Measurements from ENCODE around the gene USP10. TPM values are rescaled to one million over a fixed set of nuclear protein-coding genes. Genes with fewer than 3 reads are reported as not detected.
"Not testable (repeated sequence)": the region's sequence is repeated elsewhere in the genome, so short reads cannot be mapped to it uniquely, and the experiment has no call there.

The USP10 gene
- total RNA-seq, 1 donor from 2014 or later, result 46.5 TPM

DNA sequence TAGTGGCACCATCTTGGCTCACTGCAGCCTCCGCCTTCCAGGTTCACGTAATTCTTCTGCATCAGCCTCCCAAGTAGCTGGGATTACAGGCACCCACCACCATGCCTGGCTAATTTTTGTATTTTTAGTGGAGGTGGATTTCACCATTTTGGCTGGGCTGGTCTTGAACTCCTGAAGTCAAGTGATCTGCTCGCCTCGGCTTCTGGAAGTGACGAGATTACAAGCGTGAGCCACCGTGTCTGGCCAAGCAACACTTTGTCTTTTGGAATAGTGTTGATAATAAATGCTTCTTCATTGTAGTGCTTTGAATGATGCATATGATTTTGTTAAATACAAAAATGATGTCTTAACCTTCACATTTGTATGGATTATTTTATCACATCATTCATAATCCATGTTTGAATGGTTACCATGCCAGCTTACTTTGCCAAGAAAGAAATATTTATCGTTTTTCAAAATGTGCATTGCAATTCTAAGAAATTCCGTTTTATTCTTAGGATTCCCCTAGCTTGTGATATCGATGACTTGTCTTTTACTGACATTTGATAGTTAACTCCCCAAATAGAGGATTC lies 29.1 kb downstream of the USP10 start:
- DNase-seq, result no peak

DNA sequence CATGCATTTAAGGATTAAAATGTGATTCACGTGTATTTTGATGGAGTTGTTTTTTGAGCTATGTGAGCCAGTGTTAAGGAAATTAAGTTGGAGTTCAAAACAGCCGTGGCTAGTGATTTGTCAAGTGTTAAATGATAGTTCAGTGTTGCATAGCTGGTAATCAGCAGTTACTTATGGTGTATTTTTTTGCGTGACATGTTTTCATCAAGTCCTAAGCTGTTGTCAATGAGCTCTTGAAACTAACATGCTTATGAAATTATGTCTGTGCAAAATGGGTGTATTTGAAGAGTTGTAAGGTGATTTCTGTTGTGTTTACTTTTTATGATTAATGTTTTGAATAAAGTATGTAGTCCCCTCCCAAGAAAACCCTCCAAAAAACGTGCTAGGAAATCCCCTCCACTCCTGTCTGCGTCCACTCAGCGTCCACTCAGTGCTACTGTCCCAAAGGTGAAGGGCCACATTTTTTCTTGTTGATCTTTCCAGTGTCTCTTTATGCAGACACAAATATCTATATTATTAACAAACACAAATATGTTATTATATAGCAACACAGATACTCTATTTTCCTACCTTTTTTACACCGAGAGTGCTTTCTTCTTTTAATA lies 30.0 kb downstream of the USP10 start:
- DNase-seq, result no peak

DNA sequence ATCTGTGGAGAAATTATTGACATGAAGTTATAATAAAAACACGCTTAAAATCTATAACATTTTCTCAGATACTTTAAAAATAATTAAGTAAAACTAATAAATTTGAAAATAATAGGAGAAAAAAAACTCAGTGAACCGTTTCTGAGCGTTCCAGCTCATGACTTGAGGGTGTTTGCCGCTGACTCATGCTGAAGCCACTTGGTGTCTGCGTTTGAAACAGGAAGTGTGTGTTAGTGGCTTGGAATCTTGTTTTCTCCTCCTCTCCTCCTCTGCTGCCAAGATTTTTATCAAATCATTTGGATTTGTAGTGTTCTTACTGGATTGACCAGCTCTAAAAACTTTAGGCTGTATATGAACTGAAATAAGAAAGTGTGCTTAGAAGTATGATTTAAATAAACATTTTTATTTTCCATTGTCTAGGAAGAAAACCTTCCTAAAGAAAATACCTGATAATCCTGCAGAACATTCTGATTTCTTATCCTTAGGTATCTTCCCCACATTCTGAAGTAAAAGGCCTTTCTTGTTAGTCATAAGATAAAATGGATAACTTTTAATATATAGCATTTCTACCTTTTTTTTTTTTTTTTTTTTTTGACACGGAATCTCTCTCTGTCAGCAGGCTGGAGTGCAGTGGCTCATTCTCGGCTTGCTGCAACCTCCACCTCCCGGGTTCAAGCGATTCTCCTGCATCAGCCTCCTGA lies 30.8 kb downstream of the USP10 start:
- DNase-seq, result peak; percentile 20

DNA sequence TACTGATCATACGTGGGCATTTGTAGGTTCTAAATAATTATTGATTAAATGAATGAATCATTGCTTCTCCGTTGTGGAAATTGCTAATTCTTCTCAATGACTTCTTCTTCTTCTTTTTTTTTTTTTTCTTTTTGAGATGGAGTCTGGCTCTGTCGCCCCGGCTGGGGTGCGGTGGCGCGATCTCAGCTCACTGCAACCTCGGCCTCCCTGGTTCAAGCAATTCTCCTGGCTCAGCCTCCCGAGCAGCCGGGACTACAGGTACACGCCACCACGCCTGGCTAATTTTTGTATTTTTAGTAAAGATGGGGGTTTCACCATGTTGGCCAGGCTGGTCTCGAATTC lies 32.5 kb downstream of the USP10 start:
- not testable (repeated sequence) for DNase-seq

DNA sequence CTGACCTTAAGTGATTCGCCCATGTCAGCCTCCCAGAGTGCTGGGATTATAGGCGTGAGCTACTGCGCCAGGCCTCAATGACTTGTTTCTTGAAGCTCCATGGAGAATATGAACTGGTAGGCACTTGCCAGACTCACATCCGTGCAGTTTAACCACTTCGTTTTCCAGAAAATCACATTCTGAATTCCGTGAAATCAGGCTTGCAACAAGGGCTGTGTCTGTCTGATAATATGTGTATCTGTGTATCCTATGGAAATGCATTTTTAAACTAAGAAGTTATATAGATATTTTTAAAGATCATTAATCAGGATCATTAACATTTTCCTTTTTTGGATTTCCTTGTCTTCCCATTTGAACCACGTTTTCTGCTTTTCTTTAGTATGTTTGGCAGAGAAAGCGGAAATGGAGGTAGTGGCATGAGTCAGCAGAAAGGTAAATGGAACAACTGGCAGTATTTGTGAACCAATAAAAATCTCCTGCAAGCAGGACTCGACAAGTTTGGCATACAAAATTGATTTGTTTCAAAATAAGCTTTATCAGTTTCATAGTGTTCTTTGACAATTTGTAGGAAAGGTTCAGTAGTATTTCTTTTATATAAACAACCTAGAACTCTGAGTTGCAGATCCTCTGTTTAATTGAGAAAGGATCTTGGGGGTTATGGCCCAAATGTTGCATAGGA lies 33.0 kb downstream of the USP10 start:
- no peak for DNase-seq

DNA sequence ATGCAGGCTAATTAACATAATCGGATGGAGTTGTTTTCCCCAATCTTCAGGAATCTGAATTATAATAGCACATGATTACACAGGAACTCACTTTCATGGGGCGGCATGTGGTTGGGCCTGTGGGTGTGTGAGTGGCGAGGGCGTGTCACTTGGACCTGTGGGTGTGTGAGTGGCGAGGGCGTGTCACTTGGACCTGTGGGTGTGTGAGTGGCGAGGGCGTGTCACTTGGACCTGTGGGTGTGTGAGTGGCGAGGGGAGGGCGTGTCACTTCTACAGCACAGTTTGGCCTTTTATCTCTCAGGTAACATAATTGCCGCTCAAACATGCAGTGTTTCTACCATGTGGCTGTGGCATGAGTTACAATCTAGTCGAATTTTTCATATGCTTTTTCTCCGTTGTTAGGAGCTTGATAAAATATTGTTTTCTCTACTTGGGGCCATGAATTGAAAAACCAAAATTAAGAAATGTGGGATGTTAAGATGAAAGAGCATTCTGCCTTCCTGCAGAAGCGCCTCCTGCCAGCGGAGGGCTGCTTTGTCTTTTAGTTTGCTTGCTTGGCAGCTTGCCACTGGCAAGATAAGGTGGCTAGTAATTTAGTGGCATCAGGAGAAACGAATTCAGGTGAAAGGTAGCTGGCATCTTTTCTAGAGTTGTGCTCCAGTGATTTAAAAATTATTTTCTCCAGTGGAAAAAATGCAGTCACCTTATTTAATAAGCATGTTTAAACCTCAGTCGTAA lies 36.2 kb downstream of the USP10 start:
- no peak for DNase-seq

DNA sequence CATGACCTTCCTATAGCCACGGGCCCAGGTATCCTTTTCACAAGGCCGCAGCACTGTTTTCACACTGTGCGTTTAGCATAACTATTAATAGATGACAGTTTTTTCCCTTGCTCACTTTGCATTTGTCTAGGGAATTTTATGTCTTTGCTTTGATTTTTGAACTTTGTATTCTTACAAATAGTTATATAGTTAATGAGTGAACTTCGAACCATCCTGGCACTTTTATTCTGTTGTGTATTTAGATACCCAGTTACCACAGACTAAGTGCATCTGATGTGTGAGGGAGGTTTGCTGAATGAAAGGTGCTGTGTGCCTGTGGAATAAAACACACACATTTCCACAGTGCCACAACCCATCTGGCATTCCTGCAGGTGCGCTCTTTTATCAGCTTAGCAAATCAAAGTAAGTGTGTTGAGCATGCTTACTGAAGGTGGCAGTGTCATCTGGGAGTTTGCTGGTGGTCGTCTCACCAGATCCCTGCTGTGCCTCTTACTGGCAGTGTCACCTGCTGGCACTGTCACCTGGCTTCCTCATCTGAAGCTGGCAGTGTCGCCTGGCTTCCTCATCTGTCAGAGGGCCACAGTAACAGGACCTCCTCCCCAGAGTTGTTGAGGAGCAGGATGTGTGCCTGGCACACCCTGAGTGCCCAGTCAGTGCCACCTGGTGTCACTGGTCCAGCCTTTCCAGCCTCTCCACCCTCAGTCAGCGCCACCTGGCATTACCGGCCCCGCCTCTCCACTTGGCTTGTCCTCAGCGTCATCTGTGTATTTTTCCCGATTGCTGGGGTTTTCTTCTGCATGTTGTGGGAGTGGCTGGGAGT lies 37.6 kb downstream of the USP10 start:
- no peak for DNase-seq

DNA sequence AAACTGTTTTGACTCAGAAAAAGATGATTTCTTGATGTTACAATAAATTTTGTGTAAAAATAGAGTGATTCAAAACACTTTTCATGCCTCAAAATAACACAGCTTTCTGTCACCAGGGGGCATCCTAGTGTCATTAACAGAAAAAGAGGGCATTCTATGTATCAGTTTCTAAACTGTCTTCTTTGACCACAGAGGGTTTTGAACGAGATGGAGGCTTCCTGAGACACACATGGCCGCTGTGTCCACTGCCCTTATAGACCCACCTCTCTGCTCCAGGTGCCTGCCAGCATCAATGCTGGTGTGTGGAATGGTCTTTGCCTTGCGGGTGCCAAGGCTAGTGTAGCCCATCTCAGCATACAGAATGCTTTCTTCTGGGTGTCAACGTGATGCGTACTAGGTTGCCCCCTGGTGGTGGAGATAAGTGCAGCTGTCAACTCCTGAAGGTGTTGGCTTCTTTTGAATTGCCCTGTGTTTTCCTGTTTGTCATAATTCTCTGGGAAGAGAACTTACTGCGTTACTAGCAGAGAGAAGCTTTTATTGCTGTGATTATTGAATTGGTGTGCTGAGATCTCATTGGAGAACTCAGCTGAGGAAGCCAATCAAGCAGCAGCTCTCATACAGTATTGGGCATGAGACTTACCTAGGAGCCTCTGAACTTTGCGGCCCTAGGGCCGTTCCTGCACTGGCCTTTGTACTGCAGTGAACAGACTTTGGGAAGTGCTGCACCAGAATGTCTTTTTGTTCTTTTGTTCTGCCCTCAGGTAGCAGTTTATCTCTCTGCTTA lies 38.6 kb downstream of the USP10 start:
- DNase-seq, result peak; percentile 41

DNA sequence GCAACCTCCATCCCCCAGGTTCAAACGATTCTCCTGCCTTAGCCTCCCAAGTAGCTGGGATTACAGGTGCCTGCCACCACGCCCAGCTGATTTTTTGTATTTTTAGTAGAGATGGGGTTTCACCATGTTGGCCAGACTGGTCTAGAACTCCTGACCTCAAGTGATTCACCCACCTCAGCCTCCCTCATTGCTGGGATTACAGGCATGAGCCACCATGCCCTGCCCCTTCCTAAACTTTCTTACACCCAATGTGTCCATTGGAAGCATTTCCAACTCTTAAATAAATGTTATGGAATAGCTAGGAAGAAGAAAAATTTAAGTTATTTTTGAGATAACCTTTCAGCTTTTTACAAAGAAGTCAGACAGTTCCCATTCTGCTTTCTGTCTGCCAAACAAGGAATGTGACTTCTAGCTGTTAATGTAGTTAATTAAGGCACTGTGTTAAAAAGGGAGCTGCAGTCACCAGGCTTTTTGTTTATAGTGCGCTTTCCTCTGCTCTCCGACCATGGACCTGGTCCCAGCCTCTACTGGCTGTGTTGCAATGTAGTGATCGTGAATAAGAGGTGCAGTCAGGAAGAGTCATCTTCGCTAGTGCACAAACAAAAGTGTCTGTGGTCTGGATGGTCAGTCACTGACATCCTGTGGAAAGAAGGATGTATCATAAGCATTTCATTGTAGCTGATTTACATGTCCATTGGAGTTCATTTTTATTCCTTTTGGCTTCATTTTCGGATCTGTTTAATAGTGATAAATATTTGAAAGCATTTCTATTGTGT lies 39.7 kb downstream of the USP10 start:
- DNase-seq, result no peak

DNA sequence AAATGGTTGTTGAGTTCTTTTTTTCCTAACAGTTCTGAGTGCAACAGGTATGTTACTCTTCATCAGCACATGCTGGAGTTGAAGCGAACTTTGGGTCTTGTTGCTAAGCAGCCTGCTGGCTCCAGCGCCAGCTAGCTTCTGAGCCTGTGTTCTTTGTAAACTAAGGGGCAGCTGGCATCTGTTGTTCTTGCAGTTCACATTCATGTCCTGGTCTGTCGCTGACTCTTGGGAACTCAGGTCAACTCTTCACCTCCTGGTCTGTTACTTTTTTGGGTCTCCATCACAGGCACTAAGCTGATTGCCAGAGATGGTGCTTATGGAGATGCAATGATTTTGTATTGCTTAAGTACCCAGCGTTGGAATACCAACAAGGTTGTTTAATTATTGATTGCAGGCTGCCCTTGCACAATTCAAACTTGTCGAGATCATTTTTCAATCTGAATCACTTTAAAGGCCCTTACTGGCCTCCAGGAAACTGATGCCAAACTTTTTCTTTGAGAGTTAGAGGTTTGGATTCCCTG lies 40.9 kb downstream of the USP10 start:
- no peak for DNase-seq

DNA sequence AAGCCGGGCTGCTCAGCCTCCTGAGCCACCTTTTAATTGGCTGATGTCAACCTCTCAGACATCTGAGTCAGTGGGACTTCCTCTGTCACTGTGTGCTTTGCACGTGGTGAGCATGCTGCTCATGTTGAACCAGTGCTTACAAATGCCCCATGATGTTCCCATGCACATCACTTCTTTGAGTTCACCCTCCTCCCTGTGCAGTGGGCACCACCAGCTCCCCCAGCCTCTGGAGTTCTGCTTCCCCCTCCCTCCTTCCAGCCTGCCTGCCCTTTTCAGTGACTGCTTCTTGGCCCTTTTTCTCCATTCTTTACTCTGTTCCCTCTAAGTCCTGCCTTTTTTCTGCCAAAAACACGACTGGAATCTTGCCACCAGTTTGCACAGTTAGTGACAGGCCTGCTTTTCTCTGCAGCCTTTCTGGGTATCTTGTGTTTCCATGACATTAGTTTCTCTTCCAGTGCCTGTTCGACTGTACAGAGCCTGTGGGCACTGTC lies 41.6 kb downstream of the USP10 start:
- DNase-seq, result no peak

DNA sequence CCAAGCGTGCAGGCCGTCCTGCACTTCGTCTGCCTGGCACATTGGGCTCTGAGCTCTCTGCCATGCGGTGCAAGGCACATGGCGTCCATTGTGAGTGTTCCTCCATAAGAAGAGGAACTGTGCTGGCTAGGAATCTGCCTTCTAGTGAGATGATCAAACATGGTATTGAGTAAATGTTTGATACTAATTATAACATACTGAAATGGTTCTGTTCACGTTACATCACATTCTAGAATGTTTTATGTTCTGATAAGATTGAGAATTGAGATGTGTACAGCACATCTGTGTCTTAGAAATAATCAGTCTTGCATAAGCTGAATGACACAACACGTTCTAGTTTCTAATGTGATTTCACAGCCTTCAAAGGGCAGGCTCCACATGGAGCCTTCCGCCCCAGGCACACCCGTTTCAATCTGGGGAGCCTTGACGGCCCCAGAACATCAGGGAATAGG lies 42.9 kb downstream of the USP10 start:
- no peak for DNase-seq

DNA sequence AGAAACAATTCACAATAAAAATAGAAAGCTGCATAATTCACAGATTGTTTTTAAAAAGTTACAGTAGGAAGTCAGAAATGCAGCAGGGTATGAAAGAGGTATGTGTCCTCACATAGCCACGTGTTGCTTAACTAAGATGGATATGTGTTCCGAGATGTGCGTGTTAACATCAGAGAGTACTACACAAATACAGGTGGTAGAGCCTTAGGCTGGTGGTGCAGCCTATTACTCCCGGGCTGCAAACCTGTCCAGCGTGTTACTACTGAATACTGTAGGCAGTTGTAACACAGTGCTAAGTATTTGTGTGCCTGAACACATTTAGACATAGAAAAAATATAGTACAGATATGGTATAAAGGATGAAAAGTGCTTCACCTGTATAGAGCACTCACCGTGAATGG lies 46.4 kb downstream of the USP10 start:
- DNase-seq, result no peak

DNA sequence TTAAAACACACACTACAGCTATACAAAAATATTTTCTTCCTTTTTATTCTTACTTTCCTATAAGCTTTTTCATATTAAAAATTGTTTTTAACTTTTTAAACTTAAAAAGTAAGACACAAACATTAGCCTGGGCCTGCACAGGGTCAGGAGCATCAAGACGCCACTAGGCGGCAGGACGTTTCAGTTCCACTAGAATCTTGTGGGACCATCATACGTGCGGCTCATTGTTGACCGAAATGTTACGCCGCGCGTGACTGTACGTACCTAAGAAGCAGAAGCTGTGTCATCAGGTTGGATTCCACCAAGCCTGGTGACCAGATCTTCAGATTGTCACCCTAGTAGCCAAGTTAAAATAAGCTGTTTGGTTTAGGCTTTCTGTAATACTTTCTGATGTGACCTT lies 47.1 kb downstream of the USP10 start:
- DNase-seq, result no peak

DNA sequence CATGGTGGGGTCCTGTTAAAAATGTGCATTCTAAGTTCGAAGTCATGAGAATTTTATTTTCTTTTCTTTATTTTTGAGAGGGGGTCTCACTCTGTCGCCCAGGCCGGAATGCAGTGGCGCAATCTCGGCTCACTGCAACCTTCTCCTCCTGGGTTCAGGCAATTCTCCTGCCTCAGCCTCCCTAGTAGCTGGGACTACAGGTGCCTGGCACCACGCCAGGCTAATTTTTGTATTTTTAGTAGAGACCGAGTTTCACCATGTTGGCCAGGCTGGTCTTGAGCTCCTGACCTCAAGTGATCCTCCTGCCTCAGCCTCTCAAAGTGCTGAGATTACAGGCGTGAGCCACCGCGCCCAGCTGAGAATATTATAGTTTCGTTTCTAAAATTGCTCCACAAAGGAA lies 48.4 kb downstream of the USP10 start:
- not testable (repeated sequence) for DNase-seq

DNA sequence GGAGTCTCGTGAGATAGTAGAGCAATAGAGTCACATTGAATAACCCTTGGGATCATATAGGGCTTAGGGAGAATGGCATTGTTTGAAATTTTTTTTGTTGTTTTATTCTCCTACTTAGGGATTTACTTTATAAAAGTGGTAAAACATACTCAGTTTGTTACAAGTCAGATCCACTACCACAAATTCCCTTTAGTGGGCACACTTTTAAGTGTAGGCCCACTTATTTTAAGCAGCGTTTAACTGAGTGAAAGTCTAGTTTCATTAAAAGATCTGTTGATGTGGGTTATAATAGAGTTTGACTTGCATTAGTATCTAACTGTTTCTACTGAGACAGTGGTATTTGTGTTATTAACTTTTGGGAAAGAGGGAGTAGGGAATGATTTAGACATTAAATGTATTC lies 49.3 kb downstream of the USP10 start:
- DNase-seq, result no peak

DNA sequence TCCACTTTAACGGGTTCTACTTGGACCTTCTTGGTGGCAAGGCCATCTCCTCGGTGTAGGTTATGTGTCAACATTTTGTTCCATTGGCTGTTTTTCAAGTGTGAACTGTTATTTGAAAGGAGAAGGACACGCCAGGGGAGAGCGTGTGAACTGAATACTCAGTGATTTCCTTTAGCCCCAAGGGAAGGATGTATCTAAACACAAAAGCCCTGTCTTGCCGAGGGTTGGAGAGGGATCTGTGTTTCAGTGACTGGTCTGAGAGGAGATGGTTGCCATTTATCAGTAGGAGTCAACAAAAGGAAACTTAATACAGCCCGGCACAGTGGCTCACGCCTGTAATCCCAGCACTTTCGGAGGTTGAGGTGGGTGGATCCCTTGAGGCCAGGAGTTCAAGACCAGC lies 50.0 kb downstream of the USP10 start:
- no peak for DNase-seq

DNA sequence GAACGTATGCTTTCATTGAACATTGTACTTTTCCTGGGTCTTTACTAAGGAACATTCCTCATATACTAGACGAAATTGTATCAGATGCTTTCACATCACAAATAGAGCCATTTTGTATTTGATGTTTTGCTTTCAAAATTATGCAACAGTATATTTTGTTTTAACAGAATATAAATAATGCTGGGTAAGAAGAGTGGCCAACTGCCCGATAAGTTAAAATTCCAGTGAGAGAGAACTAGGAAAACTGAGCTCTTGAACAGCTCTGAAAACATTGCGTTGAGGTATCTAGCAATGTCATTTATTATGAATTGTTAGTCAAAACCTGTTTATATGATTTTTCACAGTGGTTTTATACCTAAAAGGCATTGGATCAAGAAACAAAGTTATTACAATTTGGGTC lies 50.8 kb downstream of the USP10 start:
- DNase-seq, result no peak

DNA sequence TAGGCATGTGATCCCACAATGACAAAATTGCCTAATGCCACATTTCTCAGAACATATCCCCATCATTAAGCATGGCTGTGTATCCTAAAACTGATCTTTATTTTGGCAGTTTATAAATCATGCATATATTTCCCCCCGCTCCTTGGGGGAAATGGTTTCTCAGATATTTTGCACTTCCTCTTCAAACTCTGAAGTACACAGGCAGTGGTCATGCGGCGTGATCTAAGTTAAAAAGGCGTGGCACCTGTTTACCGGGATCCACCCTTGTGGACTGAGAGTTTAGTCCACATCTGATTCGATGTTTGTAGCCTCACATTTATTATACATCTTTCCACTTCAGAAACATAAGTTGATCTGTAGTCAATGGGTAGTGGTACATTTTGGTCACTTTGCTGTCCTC lies 51.4 kb downstream of the USP10 start:
- no peak for DNase-seq

DNA sequence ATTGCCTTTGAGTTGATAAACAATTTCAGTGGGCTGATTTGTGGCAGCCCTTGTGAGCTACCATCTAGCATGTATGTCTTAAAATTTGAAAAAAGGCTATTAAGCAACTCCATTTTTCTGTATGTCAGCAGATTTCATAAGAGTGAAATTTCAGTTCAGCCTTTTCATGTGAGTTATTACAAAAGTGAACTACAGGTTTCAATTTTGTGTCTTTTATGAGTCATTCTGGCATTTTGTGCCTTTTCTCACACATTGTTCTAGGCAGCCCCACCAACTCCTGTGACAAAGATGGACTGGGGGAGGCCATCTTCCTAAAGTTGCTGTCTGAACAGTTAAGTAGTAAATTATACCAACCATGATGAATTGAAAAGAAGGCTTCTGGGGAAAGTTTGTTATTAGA lies 52.1 kb downstream of the USP10 start:
- DNase-seq, result no peak
